ENCODE measurements around the gene BCL3. TPM values are rescaled to one million over a fixed set of nuclear protein-coding genes. Genes with fewer than 3 reads are reported as not detected.
A peak's percentile ranks its signal among the peaks of the same experiment; 100 is the strongest.

BCL3 gene
- total RNA-seq, 1 experiment from 2014 or later = 7.3 TPM

DNA sequence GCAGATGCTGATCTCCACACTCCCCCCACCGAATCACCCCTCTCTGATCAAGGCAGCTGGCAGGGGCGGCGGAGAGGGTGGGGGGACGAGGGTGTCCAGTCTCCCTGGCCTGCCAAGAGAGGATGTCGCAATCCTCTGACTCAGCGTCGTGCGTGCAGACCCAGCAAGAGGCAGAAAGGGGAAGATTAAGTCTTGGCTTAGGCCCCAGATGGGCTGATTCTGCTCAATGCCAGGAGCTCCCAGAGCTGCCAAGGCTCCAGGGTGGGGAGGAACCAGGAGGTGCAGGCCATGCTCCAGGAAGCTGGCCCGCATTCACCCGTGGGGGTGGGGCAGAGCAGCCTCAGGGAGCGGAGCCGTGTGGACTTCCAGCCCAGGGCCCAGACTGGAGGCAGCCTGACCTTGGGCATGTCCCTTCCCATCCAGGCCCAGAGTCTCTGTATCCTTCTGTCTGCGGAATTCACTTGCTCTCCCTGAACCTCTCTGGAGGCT lies 6.6 kb upstream of the BCL3 start:
- Histone ChIP-seq H3K27me3 (ENCODE audit: control insufficient read depth, insufficient read depth, low read length) (peaks cover 13% of the 10 kb centered on the region), H3K4me3 (ENCODE audit: insufficient read depth, low read depth, low read length) (no peak overlapping the region), H3K36me3 (replicated peaks; ENCODE audit: control insufficient read depth, insufficient read depth, low read length) (no peaks in the 10 kb centered on the region)
- peak; percentile 74 for DNase-seq

DNA sequence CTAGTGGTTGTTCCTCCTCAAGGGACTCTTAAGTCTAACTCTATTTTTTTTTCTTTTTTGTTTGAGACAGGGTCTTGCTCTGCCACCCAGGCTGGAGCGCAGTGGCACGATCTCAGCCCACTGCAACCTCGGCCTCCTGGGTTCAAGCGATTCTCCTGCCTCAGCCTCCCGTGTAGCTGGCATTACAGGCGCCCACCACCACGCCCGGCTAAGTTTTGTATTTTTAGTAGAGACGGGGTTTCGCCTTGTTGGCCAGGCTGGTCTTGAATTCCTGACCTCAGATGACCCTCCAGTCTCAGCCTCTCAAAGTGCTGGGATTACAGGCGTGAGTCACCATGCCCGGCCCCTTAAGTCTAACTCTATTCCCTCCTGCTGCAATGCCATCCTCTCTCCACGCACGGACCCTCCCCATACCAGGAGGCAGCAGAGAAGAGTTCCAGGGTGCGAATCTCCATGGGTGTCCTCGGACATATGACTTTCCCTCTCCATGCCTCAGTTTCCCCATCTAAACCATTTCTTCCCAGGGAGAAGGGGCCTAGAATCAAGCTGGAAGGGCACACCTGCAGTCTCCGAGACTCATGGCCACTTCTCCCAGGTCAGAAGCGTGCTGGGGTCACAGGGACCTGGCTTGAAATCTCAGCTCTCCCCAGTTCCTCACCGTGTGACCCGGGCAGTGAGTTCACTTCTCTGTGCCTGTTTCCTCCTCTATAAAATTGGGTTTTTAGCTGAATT lies 6.0 kb upstream of the BCL3 start:
- H3K36me3 ChIP-seq (replicated peaks; ENCODE audit: control insufficient read depth, insufficient read depth, low read length) = no peaks in the 10 kb centered on the region
- no peak overlapping the region for H3K4me3 ChIP-seq (ENCODE audit: insufficient read depth, low read depth, low read length)
- DNase-seq = no peak
- peaks cover 17% of the 10 kb centered on the region for H3K27me3 ChIP-seq (ENCODE audit: control insufficient read depth, insufficient read depth, low read length)

DNA sequence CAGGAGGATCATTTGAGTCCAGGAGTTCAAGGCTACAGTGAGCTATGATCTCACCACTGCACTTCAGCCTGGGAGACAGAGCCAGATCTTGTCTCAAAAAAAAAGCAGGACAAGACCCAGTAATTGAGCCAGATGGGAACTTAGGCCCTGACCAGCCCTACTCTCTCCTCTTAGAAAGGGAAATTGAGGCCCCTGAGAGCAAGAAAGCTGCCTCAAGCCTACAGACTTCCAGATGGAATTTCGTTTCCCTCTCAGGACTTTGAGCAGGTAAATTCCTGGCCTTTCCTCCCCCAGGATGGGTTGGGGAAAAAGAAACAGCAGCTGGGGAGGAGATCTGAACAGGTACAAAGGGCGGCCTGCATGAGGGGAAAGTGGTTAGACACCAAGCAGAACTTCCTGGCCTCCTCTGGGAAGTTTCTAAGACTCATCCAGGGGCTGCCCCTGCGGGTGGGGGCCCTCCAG lies 3.6 kb upstream of the BCL3 start:
- Histone ChIP-seq H3K4me3 (ENCODE audit: insufficient read depth, low read depth, low read length) (no peak overlapping the region), H3K27me3 (ENCODE audit: control insufficient read depth, insufficient read depth, low read length) (peaks cover 31% of the 10 kb centered on the region), H3K36me3 (replicated peaks; ENCODE audit: control insufficient read depth, insufficient read depth, low read length) (no peaks in the 10 kb centered on the region)
- no peak for DNase-seq

DNA sequence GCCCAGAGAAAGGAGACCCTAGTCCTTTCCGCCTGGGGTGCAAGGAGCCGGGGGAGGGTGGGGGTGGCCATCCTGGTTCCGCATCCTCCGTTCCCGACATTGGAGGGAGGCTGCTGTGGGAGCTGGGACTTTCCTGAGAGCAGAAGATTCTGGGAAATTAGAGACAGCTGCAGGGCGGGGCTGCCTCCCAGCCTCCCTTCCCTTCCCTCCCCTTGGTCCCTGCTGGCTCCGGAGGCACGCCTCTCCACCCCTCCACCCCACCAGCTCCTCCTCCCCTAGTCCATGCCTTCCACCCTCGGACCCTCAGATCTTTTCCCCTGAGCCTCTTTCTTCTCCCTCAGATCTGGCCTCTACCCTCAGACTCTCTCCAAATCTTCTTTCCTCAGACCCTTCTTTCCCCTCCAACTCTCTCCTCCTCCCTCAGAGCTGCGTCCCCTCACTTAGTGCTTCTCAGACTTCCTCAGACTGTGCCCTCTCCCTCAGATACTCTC lies 3.1 kb upstream of the BCL3 start:
- DNase-seq = peak; percentile 79

GRCh38 chr19:44745887-44746600 lies 2.5 kb upstream of the BCL3 start:
- no peak for DNase-seq
- Histone ChIP-seq H3K27me3 (ENCODE audit: control insufficient read depth, insufficient read depth, low read length) (peaks cover 37% of the 10 kb centered on the region), H3K4me3 (ENCODE audit: insufficient read depth, low read depth, low read length) (no peak overlapping the region), H3K36me3 (replicated peaks; ENCODE audit: control insufficient read depth, insufficient read depth, low read length) (no peaks in the 10 kb centered on the region)

More for the DNA sequence above, 3.1 kb upstream of the BCL3 start:
- Histone ChIP-seq H3K36me3 (replicated peaks; ENCODE audit: control insufficient read depth, insufficient read depth, low read length) (no peaks in the 10 kb centered on the region), H3K4me3 (ENCODE audit: insufficient read depth, low read depth, low read length) (no peak overlapping the region), H3K27me3 (ENCODE audit: control insufficient read depth, insufficient read depth, low read length) (peaks cover 33% of the 10 kb centered on the region)

DNA sequence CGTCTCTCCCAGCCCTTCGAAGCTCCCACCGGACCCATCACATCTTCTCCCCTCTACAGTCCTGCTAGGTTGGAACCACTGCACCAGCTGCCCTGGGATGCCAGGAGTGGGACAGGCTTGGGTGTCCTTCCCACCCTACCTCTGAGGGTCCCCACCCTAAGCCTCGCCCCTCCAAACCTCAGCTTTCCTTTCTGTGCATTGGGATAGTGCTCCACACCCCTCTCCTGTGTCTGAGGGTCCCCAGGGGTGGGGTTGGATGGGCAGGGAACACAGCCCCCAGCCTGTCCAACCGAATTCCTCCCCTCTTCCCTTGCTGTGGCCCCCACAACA lies 1.9 kb upstream of the BCL3 start:
- H3K36me3 ChIP-seq (replicated peaks; ENCODE audit: control insufficient read depth, insufficient read depth, low read length) = no peaks in the 10 kb centered on the region
- H3K4me3 ChIP-seq (ENCODE audit: insufficient read depth, low read depth, low read length) = no peak overlapping the region
- no peak for DNase-seq
- H3K27me3 ChIP-seq (ENCODE audit: control insufficient read depth, insufficient read depth, low read length) = peaks cover 38% of the 10 kb centered on the region

DNA sequence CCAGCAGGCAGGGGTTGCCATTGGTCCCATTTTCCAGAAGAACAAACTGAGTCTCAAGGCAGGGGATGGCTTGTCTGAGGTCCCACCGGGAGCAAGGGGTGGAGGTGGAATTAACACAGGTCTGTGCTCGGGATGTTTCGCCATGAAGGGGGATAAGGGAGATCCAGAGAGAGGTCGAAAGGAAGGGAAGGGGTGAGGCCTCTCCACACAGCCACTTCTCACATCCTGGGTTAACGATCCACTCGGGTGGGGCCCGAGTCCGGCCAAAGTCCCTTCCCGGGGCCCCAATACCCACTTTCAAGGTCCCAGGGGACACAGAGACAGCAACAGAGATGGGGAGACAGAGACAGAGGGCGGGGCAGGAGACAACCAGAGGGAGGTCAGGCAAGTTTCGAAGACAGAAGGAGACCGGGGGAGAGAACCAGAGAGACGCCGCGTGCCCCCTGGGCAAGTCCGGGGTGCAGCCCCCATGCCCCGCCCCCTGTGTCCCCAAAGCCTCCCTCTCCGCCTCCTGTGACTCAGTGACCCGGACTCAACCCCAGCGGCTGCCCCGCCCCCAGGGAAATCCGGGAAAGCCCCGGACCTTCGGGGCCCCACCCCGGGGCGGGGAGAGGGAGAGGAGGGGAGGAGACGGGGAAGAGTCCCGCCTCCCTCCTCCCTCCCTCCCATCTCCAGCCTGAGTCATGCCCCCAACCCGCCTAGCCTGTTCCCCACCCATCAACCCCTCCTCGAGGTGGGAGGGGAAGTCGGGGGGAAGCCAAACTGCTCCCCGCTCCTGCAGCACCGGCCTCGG lies 1.4 kb upstream of the BCL3 start:
- peaks cover 38% of the 10 kb centered on the region for H3K27me3 ChIP-seq (ENCODE audit: control insufficient read depth, insufficient read depth, low read length)
- DNase-seq = peak; percentile 98
- H3K36me3 ChIP-seq (replicated peaks; ENCODE audit: control insufficient read depth, insufficient read depth, low read length) = no peaks in the 10 kb centered on the region
- peak overlapping the region; percentile 74 for H3K4me3 ChIP-seq (ENCODE audit: insufficient read depth, low read depth, low read length)

DNA sequence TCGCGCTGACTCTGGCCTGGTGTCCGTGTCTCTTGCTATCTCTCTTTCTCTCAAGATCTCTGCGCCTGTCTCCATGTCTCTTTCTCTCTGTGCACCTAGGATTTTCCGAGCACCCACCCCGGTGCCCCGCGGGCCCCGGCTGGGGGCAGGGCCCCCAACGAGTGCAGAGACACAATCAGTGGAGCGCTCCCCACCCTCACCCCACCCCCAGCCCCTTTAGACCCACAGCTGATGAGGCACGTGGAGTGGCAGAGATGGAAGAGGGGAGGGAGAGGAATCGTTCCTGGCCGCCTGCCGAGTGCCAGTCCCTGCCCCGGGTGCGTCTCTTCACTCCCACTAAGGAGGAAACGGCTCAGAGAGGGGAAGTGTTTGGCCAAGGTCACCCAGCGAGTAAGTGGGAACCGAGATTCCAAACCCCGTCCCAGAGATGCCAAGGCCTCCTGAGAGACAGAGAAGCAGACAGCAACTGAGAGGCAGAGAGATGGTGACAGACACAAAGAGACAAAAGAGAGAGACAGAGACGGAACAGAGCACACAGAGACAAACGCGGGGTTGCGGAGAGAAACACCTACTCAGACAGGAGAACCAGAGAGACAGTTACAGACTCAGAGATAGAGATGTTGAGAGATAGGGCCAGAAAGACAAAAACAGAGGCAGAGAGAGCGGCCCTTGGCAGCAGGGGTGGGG lies 626 bp upstream of the BCL3 start:
- peaks cover 38% of the 10 kb centered on the region for H3K27me3 ChIP-seq (ENCODE audit: control insufficient read depth, insufficient read depth, low read length)
- peak; percentile 77 for DNase-seq
- H3K4me3 ChIP-seq (ENCODE audit: insufficient read depth, low read depth, low read length) = peak overlapping the region; percentile 74
- no peaks in the 10 kb centered on the region for H3K36me3 ChIP-seq (replicated peaks; ENCODE audit: control insufficient read depth, insufficient read depth, low read length)

DNA sequence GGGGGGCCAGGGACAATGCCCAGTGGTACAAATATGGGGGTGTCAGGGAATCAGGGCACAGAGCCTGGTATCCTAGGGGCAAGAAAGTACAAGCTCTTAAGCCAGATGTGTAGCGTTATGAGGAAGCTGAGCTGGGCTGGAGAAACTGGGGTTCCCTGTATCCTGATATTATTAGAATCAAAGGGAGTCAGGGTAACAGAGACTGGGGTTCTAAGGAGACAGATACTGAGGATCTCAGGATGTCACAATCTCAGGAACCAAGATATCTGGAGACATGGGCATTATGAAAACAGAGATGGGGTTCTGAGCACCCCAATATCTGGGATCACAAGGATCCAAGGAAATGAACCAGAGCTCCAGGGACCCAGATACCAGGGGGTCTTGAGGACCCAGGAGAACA lies 784 bp downstream of the BCL3 start:
- Histone ChIP-seq H3K27me3 (ENCODE audit: control insufficient read depth, insufficient read depth, low read length) (peaks cover 40% of the 10 kb centered on the region), H3K4me3 (ENCODE audit: insufficient read depth, low read depth, low read length) (peak overlapping the region; percentile 46), H3K36me3 (replicated peaks; ENCODE audit: control insufficient read depth, insufficient read depth, low read length) (no peaks in the 10 kb centered on the region)
- DNase-seq = no peak

DNA sequence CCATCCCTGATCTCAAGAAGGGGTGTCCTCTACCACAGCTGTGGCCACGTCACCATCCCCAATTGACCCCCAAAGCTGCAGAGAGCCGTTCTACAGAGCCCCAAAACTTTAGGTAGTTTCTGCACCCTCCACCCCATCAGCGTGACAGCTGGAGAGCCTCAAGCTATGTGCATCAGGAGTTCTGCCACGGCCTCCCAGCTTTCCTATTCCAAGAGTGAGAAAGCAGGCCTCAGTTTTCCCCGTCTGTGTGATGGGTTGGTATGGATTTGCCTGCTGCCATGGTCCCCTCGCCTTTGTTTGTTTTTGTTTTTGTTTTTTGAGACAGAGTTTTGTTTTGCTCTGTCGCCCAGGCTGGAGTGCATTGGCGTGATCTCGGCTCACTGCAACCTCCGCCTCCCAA lies 1.5 kb downstream of the BCL3 start:
- DNase-seq = no peak
- Histone ChIP-seq H3K4me3 (ENCODE audit: insufficient read depth, low read depth, low read length) (no peak overlapping the region), H3K36me3 (replicated peaks; ENCODE audit: control insufficient read depth, insufficient read depth, low read length) (no peaks in the 10 kb centered on the region), H3K27me3 (ENCODE audit: control insufficient read depth, insufficient read depth, low read length) (peaks cover 43% of the 10 kb centered on the region)

DNA sequence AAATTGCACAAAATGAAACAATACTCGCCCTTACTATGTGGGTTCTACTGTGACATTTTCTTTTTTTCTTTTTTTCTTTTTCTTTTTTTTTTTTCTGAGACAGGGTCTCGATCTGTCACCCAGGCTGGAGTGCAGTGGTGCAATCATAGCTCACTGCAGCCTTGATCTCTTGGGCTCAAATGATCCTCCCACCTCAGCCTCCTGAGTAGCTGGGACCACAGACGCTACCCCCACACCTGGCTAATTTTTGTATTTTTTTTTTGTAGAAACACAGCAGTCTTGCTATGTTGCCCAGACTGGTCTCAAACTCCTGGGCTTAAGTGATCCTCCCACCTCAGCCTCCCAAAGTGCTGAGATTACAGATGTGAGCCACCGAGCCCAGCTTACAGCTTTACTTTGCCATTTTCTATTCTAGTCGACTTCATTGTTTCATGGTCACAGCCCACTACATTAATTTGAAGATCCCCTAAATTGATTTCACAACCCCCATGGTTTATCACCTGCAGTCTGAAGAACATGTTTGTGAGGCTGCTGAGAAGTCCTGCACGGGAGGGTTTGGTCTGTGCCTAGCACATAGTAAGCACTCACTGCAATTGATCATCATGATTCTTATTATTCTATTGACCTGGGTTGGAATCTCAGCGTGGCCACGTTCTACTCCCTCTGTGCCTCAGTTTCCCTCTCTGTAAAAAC lies 3.8 kb downstream of the BCL3 start:
- DNase-seq = no peak
- Histone ChIP-seq H3K27me3 (ENCODE audit: control insufficient read depth, insufficient read depth, low read length) (peaks cover 49% of the 10 kb centered on the region), H3K36me3 (replicated peaks; ENCODE audit: control insufficient read depth, insufficient read depth, low read length) (no peaks in the 10 kb centered on the region), H3K4me3 (ENCODE audit: insufficient read depth, low read depth, low read length) (no peak overlapping the region)

- peaks cover 55% of the 10 kb centered on the region for H3K27me3 ChIP-seq (ENCODE audit: control insufficient read depth, insufficient read depth, low read length)
- no peaks in the 10 kb centered on the region for H3K36me3 ChIP-seq (replicated peaks; ENCODE audit: control insufficient read depth, insufficient read depth, low read length)
- peak; percentile 94 for DNase-seq
- H3K4me3 ChIP-seq (ENCODE audit: insufficient read depth, low read depth, low read length) = peak overlapping the region; percentile 56
These were observed 4.5 kb downstream of the BCL3 start for GRCh38 chr19:44752816-44753625.

- H3K27me3 ChIP-seq (ENCODE audit: control insufficient read depth, insufficient read depth, low read length) = peaks cover 55% of the 10 kb centered on the region
- no peaks in the 10 kb centered on the region for H3K36me3 ChIP-seq (replicated peaks; ENCODE audit: control insufficient read depth, insufficient read depth, low read length)
- DNase-seq = no peak
- peak overlapping the region; percentile 56 for H3K4me3 ChIP-seq (ENCODE audit: insufficient read depth, low read depth, low read length)
These were observed 5.1 kb downstream of the BCL3 start for GRCh38 chr19:44753626-44753931.

Data from H7 (cell line).